Mononuclear cell (primary cell): Measurements from ENCODE around the gene EPHB1. TPM values are rescaled to one million over a fixed set of nuclear protein-coding genes. Genes with fewer than 3 reads are reported as not detected.

ENCODE experiments used
- H3K27me3 ChIP-seq: 2 replicates; pipeline ENCODE4 v1.6.0; 2011; ENCODE audit warnings: low read length, control low read depth; ENCODE audit not compliant: insufficient read depth
- H3K4me1 ChIP-seq: 2 replicates; pipeline ENCODE4 v1.5.1; 2011; ENCODE audit warnings: mild to moderate bottlenecking, low read length, control low read depth; ENCODE audit not compliant: insufficient read depth
- H3K4me3 ChIP-seq: 2 replicates; pipeline ENCODE4 v1.5.1; 2011; ENCODE audit warnings: mild to moderate bottlenecking, low read length, moderate library complexity
- H3K9me3 ChIP-seq: 2 replicates; pipeline ENCODE4 v1.5.1; 2011; ENCODE audit warnings: low read depth, mild to moderate bottlenecking, control low read depth, low read length
- total RNA-seq: library from RNA; depleted of rRNA; stranded (reverse); fragments of >200 nt; gene quantifications from one replicate; pipeline ENCODE4 v1.2.3, GENCODE V29; 2012

Gene EPHB1
- total RNA-seq, 1 donor: 0.63 TPM

DNA sequence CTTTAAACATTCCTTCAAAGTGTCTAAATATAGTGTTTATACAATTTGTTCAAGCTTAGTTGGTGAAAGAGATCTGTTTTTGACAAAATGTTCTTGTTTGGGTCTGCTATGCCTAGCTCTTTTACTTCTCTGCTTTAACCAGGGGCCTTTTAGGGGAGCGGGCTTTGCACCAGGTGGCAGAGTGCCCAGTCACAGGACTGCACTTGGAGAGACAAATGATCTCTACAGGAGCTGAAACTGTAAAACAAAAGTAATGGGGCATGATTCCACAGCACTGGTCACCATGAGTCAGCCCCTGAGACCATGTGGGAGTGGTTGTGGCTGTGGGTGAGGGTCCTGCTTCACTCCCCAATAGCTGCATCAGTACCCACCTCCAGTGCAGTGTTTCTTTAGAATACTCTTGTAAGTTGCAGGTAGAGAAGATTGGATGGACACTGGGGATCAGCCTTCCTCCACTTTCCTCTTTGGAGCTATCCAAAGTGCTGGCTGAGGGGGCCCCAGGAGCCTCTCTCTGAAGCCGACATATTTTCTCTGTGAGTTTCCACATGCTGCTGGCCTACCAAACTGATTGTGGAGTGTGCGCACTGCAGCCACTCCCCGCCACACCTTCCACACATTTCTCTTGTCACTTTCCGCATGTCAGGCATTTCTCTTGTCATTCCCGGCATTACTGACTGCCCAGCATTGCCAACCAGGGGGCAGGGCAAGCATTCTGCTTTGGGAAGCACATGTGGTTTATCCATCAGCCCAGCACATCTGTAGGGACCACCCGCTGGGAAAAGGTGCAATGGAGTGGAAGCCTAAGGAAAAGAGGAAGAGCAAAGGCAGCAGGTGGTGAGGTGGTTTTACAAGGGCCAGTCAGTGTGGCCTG lies 110.0 kb downstream of the EPHB1 start:
- Histone ChIP-seq H3K4me1 (no peaks in the 10 kb centered on the region), H3K4me3 (no peak overlapping the region), H3K9me3 (no peaks in the 10 kb centered on the region), H3K27me3 (peaks cover 2% of the 10 kb centered on the region)

DNA sequence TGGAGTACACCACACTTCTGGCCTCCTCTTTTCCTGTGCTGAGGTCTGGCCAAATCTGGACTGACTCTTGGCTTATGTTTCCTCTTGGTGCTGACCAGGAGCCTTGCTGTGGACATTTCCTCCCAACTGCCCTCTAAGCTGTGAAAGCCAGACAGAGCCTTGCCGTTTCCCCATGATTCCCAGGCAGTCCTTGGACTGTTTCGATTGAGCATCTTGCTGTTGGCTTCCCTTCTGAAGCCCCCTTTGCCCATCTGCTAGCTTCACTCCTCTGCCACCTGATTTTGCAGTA lies 110.5 kb downstream of the EPHB1 start:
- Histone ChIP-seq H3K4me1 (no peaks in the 10 kb centered on the region), H3K4me3 (no peak overlapping the region), H3K27me3 (peaks cover 2% of the 10 kb centered on the region), H3K9me3 (no peaks in the 10 kb centered on the region)

DNA sequence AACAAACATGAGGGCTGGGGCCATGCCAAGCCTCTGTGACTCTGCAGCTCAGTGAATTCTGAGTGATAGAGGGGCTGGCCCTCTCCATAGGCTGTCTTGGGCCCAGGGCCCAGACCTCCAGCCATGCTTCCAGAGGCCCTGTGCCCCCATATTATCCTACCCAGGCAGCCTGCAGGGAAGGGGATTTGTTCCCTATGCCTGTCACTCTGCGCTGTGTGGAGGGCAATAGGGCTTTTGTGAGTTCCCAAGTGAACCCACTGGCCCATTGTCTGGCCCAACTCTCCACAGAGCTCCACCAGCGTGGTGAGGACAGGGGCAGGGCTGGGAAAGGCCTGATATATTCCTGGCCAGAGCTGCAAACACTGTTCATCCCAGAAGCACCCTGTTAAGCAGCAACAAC lies 113.2 kb downstream of the EPHB1 start:
- Histone ChIP-seq H3K4me3 (no peak overlapping the region), H3K4me1 (no peaks in the 10 kb centered on the region), H3K9me3 (no peaks in the 10 kb centered on the region), H3K27me3 (no peaks in the 10 kb centered on the region)

DNA sequence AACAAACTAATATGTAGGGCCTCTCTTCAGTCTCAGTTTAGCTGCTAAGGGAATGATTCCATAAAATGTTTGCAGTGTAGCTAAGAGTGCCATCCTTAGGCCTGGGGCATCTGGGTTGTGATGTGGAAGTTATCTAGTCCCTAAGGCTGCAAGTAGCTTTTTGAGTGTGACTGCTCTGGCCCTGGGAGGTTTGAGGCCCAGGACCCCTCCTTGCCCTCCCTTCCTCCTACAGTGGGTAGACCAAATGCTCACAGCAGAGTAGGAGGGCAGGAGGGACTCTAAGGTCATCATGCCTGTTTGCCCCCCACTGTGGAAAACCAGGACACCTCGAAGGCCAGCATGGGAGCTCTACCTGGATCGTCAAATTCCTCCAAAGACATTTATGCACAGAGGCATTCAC lies 115.0 kb downstream of the EPHB1 start:
- Histone ChIP-seq H3K9me3 (no peaks in the 10 kb centered on the region), H3K27me3 (no peaks in the 10 kb centered on the region), H3K4me1 (no peaks in the 10 kb centered on the region), H3K4me3 (no peak overlapping the region)

DNA sequence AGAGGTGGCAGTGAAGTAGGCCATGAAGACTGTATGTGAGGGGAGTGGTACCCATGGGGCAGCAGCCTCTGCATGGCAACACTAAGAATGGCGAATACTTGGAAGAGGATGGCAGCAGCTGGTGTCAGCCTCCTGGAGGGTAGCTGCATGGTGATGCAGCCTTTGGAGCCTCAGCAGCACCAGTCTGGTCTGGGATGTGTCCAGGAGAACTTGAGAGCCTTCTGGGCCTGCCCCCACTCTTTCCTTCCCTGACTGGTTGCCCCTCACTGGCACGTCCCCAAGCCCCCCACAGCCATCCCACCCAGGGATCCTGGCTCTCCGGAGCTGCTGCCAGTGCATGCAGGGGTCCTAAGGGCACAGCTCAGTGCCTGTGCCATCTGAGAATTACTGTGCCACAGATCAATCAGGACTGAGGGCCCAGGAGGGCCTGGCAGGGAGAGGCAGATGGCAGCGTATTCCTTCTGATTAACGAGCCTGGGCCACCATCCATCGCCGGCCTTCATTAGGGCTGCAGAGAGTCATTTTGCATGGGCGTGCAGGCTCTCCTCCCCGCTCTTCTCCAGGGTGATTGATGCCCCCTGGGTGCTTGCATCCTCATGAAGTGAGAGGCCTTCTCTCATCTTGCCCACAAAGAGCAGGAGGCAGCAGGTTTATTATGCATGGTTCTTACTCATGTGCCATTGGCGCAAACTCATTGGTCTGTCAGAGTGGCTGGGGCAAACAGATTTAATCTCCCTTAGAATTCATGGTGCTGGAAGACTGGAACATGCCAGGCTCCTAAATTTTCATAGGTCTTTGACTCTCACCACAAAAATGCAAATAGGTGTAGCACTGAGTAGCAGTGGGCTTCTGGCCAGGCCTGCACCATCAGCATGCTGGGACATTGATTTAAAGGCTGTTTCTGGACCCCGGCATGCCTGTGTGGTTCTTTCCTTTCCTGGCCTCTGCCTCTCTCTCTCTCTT lies 116.8 kb downstream of the EPHB1 start:
- H3K4me1 ChIP-seq: no peaks in the 10 kb centered on the region
- no peaks in the 10 kb centered on the region for H3K27me3 ChIP-seq

DNA sequence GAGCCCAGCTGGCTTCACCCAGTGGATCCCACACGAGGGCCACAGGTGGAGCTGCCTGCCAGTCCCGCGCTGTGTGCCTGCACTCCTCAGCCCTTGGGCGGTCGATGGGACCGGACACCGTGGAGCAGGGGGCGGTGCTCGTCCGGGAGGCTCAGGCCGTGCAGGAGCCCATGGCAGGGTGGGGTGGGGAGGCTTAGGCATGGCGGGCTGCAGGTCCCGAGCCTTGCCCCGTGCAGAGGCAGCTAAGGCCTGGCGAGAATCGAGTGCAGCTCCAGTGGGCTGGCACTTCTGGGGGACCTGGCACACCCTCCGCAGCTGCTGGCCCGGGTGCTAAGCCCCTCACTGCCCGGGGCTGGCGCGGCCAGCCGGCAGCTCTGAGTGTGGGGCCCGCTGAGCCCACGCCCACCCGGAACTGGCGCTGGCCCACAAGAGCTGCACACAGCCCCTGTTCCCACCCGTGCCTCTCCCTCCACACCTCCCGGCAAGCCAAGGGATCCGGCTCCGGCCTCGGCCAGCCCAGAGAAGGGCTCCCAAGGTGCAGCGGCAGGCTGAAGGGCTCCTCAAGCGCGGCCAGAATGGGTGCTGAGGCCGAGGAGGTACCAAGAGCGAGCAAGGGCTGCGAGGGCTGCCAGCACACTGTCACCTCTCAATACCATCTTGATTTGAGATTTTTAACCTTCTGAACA lies 121.4 kb downstream of the EPHB1 start:
- H3K4me3 ChIP-seq: no peak overlapping the region
- H3K4me1 ChIP-seq: peaks cover 10% of the 10 kb centered on the region
- no peaks in the 10 kb centered on the region for H3K9me3 ChIP-seq
- H3K27me3 ChIP-seq: no peaks in the 10 kb centered on the region

More for the DNA sequence above, 116.8 kb downstream of the EPHB1 start:
- H3K9me3 ChIP-seq: no peaks in the 10 kb centered on the region
- no peak overlapping the region for H3K4me3 ChIP-seq

DNA sequence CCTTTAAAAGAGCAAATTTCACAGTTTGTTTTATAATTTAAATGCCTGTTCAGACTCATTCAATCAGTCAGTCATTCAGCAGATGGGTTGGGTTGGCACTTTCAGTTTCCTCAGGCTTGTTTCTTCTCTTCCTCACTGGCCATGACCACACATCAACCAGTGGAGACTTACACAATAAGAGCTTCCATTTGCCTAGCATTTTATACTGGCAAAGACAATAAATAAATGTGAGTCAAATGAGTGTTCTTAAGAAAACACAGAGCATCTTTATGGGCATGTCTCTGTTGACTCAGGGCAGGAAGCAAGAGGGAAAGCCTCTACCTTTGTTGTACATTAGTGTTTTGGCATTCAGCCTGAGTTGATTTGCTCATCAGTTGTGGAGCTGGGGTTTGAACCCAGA lies 122.6 kb downstream of the EPHB1 start:
- Histone ChIP-seq H3K4me1 (peaks cover 10% of the 10 kb centered on the region), H3K4me3 (no peak overlapping the region), H3K9me3 (no peaks in the 10 kb centered on the region), H3K27me3 (no peaks in the 10 kb centered on the region)

DNA sequence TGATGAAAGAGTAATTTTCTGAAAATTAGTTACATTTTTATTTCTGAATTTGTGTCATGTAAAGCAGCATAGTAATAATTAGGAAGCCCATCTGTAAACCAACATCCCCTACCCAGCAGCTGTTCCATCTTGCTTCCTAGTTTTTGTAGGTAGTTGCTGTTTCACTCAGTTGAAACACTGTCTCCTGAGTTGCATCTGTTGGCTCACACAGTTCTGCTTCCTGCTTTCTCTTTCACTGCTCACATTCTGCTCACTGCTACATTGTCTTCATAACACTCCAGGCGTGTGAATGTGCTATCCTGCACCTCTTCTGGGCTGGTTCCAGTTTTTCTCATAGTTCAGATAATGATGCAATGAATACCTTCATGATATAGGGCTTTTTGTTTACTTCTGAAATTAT lies 123.4 kb downstream of the EPHB1 start:
- Histone ChIP-seq H3K27me3 (no peaks in the 10 kb centered on the region), H3K9me3 (no peaks in the 10 kb centered on the region), H3K4me3 (no peak overlapping the region), H3K4me1 (peaks cover 10% of the 10 kb centered on the region)

DNA sequence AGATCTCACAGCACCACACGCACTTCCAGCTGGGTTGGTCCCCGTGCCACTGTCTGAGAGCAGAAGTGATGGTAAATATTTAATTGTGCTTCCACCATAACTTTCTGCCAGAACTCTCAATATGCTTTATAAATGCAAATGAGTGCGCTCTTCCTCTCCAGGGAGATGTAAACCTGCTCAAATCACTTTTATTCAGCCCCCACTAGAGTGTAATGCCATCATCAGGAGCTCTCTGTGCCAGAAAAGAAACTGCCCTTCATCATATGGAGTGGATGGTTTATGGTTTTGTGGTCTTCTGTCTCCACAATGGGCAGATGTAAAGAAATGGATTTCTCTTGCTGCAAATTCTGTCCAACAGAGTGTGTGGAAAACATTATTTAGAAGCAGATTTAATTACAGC lies 127.0 kb downstream of the EPHB1 start:
- Histone ChIP-seq H3K27me3 (no peaks in the 10 kb centered on the region), H3K4me1 (peaks cover 10% of the 10 kb centered on the region), H3K9me3 (no peaks in the 10 kb centered on the region), H3K4me3 (no peak overlapping the region)

DNA sequence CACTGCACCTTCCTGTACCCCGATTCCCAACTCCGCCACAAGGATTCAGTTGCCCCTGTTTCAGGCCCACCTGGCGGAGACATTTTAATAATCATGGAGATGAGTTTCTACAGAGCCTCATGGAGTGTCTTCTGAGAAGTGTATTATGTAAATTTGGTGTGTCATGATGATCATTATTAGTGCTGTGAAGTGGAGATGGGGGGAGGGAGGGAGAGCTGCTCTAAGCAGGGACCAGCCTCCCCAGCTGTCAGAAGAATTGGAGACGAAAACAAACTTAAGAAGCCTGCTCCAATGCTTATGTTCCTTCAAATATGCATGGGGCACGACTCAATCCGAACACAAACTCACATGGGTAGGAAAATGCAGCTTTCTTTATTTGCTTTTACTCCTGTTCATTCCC lies 127.8 kb downstream of the EPHB1 start:
- Histone ChIP-seq H3K27me3 (no peaks in the 10 kb centered on the region), H3K4me1 (peaks cover 5% of the 10 kb centered on the region), H3K9me3 (no peaks in the 10 kb centered on the region), H3K4me3 (no peak overlapping the region)

DNA sequence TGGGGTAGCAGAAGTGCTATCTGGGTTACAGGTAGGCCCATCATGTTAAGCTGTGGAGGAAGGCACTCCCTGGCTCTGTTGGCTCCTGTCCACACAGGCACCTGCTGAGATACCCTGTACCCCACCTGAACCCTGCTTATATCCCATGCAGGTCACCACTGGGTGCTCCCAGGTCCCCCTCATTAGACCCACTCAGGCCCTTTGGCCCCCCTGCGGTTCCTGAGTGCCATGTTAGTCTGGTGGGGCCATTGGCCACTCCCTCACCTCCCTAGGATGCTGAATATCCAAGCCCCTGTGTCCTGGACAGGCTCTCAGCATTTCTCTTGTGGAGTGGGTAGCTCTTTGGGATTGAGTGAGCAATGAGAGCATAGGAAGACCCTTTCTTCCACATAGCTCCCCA lies 128.2 kb downstream of the EPHB1 start:
- Histone ChIP-seq H3K9me3 (no peaks in the 10 kb centered on the region), H3K4me3 (no peak overlapping the region), H3K27me3 (no peaks in the 10 kb centered on the region), H3K4me1 (peaks cover under 1% of the 10 kb centered on the region)

DNA sequence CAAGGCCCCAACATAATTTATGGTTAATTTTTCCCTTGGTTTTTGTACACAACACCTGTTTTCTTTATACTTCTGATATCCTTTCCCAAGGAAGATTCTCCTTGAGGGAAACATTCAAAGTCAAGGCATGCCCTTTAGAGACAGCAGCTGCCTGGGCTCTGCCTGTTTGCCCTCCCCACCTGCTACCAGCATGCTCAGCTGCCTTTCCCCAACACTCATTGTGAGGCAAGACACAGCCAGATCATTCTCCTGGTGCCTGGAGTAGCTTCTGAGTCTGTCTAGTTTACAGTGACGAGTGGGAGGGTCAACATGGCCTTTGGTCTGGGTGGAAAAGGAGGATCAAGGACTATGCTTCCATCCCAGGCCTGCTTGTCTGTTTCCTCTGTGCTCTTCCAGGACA lies 132.5 kb downstream of the EPHB1 start:
- no peaks in the 10 kb centered on the region for H3K9me3 ChIP-seq
- no peaks in the 10 kb centered on the region for H3K4me1 ChIP-seq
- H3K4me3 ChIP-seq: no peak overlapping the region
- no peaks in the 10 kb centered on the region for H3K27me3 ChIP-seq

DNA sequence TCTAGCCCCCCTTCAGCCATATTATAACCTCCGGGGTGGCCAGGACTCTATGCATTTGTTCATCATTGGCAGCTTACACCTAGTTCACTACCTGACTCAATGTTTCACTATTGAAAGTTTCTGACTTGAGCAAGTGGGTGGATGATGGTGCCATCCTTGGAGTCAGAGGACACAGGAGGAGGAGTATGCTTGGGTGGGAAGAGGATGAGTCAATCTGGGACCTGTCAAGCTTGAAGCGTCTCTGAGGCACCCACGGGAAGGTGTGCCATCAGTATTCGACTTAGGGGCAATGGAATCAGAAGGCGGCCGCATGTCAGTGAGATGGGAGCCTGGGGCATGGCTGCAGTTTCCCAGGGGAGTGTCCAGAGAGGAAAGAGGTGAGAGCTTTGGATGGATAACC lies 133.3 kb downstream of the EPHB1 start:
- Histone ChIP-seq H3K4me1 (no peaks in the 10 kb centered on the region), H3K9me3 (no peaks in the 10 kb centered on the region), H3K4me3 (no peak overlapping the region), H3K27me3 (no peaks in the 10 kb centered on the region)

DNA sequence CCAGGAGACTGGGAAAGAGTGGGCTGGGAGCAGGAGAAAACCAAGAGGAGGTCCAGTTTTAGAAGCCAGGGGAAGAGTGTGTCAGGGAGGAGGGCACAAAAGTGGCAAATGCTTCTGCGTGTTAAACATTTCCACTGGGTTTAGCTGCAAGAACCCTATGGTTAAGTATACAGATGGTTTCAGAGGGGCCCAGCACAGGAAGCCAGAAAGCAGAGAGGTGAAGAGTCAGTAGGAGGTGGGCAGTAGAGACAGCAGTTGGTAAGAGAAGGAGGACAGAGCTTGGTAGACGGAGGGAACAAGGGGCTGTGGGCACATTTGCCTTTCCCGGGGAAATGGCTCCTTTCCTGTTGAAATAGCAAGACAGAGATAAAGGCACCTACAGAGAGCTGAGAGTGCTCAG lies 133.8 kb downstream of the EPHB1 start:
- Histone ChIP-seq H3K4me3 (no peak overlapping the region), H3K9me3 (no peaks in the 10 kb centered on the region), H3K27me3 (no peaks in the 10 kb centered on the region), H3K4me1 (no peaks in the 10 kb centered on the region)

DNA sequence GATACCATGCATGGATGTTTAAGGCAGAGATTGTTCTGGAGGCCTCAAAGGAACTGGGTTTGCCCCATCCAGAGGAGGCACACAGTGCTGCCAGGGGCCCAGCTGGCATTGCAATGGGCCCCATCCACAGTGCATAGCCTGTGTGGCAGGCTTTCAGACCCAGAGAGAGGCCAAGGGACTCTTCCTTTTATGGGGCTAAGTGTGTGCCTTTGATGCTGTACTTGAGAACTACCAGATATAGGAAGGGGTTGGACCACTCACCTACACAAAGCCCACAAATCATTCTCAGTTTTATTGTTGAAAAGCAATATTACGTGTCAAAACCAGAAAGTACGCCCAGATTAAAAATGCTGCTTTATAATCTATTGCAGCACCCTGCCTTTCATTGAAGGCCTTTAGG lies 134.9 kb downstream of the EPHB1 start:
- H3K9me3 ChIP-seq: no peaks in the 10 kb centered on the region
- no peak overlapping the region for H3K4me3 ChIP-seq
- H3K4me1 ChIP-seq: no peaks in the 10 kb centered on the region
- H3K27me3 ChIP-seq: no peaks in the 10 kb centered on the region
